ENCODE results near the gene FOXA1.

The FOXA1 gene

DNA sequence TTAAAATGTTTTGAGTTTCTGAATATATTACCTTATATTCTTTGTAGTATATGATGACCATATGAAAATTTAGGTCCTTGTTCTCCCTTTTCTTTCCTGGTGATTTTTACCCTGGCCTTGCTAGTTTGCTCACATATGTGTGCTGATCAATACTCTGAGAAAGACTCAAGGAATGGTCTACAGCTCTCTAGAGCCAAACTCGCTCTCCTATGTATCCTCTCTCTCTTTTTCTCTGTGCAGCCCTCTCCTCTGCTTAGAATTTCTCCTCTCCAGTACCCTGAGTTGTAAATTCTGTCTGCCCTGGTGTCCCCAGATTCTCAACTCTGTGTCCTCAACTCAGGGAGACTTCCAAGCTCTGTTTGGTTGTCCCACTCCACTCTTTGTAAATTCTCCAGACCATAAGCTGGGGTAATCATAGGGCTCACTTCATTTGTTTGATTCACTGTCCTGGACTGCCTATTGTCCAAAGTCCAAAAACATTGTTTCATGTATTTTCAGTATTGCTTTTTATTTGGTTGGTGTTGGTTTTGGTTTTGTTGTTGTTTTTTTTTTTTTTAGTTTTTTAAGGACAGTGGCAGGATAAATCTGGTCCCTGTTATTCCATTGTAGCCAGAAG, 41.0 kb downstream of the FOXA1 start:
- DNase-seq, result no peak

DNA sequence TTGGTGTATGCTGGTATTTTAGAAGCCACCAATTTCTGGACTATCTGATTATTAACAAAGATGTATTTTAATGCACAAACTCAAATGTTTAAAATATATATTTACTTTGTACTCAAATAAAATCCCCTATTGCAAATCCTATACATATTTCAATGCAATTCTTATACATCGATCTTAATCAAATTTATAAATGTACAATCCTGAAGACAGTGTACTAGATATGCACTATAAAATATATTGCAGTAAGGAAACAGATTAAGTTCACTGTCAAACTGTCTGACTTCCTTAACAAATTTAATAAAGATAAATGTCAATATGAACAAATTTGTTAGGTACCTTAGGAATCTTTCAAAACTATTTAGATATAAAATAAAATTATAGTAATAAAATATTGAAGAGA, 43.9 kb downstream of the FOXA1 start:
- DNase-seq, result no peak

DNA sequence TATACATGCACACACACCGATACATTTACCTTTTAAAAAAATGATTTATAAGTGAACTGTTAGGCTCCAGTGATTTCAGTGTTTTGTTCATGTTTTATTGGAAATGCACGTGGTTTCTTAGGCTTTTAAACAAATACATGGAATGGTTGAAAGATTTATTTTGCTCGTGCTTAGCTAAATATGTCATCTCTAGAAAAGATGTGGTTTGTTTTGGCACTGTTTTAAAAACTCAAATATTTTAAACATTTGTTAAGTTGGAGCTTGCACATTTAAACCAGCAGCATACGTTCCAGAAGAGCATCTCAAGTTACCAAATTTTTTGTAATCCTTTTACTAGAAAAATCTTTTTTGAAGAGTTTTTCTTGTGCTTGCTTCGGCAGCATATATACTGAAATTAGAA, 44.5 kb downstream of the FOXA1 start:
- peak; percentile 38 for DNase-seq

DNA sequence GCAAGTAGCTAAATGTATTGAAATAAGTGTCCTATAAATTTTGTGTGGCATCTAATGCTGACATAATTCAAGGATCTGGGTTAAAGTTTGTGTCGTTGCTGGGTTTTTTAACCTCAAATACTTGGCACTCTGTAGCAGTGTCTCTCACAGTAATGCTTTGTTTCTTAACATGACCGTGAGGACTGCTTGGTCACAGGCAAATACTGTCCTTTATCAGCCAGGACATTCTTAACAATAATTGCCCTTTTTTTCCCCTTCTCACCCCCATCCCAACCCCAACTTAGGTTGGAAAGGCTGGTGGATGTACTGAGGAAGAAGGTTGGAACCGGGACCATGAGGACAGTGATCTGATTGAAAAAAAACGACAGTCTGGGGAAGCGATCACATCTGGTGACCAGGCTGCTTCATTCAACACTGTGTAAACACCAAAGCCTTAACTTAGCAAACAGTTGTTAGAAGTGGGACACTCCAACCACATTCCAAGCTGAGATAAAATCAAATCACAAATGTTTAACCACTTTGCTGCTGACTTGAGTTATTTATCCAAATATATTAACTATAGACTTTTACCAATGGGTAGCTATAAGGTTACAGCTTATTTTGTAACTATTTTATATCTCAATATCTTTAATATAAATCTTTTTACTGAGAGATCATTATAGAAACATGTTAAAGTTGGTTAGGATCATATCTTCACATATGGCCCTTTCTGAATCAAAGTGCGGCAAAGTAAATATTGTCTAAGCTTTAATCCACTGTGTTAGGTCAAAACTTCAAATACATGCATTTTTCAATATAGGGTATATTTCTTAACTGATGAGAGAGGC, 48.2 kb downstream of the FOXA1 start:
- DNase-seq, result peak; percentile 92

DNA sequence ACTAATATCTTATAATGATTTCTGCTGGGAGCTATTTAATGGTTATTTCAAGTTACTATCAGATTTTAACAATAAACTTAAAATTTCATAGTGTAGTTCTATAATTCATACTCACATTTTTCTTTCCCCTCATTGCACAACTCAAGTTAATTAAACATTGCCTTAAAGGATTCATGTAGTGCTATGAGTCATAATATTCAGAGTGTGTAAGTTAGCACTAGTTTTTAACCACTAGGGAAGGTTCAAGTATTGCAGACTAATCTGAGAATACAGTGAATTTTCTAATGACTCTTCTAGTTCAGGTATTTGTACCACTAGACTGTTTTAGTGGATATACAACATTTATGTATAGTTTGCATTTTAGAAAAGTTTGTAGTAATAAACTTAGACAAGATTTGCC, 49.9 kb downstream of the FOXA1 start:
- DNase-seq, result no peak

DNA sequence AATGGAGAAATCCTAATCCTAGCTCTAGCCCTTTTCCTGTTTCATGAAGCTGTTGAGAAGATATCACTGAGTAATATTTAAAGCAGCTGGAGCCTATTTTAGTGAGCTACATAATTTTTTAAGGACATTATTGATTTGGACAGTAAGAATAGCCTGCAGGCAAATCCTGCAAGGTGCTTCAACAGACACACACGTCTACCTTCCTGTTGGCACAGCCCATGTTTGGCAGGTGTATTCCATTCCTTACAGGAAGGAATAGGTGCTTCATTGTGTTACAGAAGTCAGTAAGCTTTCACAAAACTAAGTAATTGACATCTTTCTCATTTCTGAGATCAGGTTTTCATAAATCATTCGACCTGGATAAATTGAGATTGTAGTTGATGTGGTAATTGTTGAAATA, 50.6 kb downstream of the FOXA1 start:
- DNase-seq, result no peak

DNA sequence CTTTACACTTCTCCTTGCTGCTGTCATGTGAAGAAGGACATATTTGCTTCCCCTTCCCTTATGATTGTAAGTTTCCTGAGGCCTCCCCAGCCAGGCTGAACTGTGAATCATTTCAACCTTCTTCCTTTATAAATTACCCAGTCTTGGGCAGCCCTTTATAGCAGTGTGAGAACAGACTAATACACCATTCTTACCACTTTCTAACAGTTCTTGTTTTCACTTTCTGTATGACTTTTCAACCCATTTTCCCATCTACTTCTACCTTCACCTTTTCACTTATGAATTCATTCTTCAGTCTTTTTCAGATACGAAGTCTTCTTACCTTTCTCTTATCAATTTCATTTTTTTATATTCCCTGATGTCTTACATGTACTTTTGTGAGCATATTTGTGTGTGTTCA, 55.1 kb downstream of the FOXA1 start:
- DNase-seq, result no peak
